ENCODE data around the gene SDCCAG8. TPM values are rescaled to one million over a fixed set of nuclear protein-coding genes. Genes with fewer than 3 reads are reported as not detected.

SDCCAG8 gene
- total RNA-seq, 1 experiment from 2014 or later = 194 TPM

- intact Hi-C loops (cut with micrococcal nuclease) = no loop called here
- H4K20me1 ChIP-seq (ENCODE audit: low read length) = no peaks in the 10 kb centered on the region
- DNase-seq = peak; percentile 46
- no peak overlapping the region for H3K4me3 ChIP-seq (ENCODE audit: low read length)
- ChIA-PET POLR2A (ENCODE audit: unreplicated experiment) (no interaction called here), CTCF (interaction anchor here (0.7 kb wide), 1 partner anchor 1102 kb away, joined by 3 read pairs; no protein-coding TSS in a partner anchor)
- no peaks in the 10 kb centered on the region for H3K9me2 ChIP-seq (replicated peaks; ENCODE audit: low read length)
- no peak overlapping the region for H2AFZ ChIP-seq (ENCODE audit: low read length)
- H3K4me2 ChIP-seq (ENCODE audit: low read length) = no peak overlapping the region
- BruUV-seq (replicated peaks) = no TSS peak
- H3K27ac ChIP-seq (ENCODE audit: low read length) = no peak overlapping the region
- H3K4me1 ChIP-seq (ENCODE audit: insufficient read depth, low read length) = 0 out of 2 replicates have a peak, but pooled peaks cover 7% of the 10 kb centered on the region
- no peaks in the 10 kb centered on the region for H3K9me3 ChIP-seq (ENCODE audit: low read length)
- TF ChIP-seq EZH2phosphoT487 (IDR thresholded peaks at IDR 0.05; ENCODE audit: borderline replicate concordance, low read length) = no peak
- no peak for TF ChIP-seq EZH2 (IDR thresholded peaks at IDR 0.05; ENCODE audit: low read length, unreplicated experiment)
- peak; percentile 42 for TF ChIP-seq CTCF (conservative IDR thresholded peaks at IDR 0.05; ENCODE audit: low read depth, low read length)
- no peaks in the 10 kb centered on the region for H3K27me3 ChIP-seq (ENCODE audit: low read length)
- no peaks in the 10 kb centered on the region for H3F3A ChIP-seq (ENCODE audit: low read length, unreplicated experiment)
- peak; percentile 64 for ATAC-seq
- H3K9ac ChIP-seq (ENCODE audit: low read length) = no peak overlapping the region
- H3K36me3 ChIP-seq (ENCODE audit: low read depth, low read length) = no peaks in the 10 kb centered on the region
- no peaks in the 10 kb centered on the region for H3K79me2 ChIP-seq (ENCODE audit: low read length)
Measured at GRCh38 chr1:243542739-243543415, 287.0 kb downstream of the SDCCAG8 start.

GRCh38 chr1:243543501-243543900 lies 287.7 kb downstream of the SDCCAG8 start:
- no peak for TF ChIP-seq EZH2phosphoT487 (IDR thresholded peaks at IDR 0.05; ENCODE audit: borderline replicate concordance, low read length)
- TF ChIP-seq EZH2 (IDR thresholded peaks at IDR 0.05; ENCODE audit: low read length, unreplicated experiment) = no peak
- TF ChIP-seq CTCF (conservative IDR thresholded peaks at IDR 0.05; ENCODE audit: low read depth, low read length) = no peak
- Histone ChIP-seq H3K4me2 (ENCODE audit: low read length) (no peak overlapping the region), H3K27ac (ENCODE audit: low read length) (no peak overlapping the region), H3K79me2 (ENCODE audit: low read length) (no peaks in the 10 kb centered on the region), H3F3A (ENCODE audit: low read length, unreplicated experiment) (no peaks in the 10 kb centered on the region), H3K4me1 (ENCODE audit: insufficient read depth, low read length) (0 out of 2 replicates have a peak, but pooled peaks cover 7% of the 10 kb centered on the region), H4K20me1 (ENCODE audit: low read length) (no peaks in the 10 kb centered on the region), H3K27me3 (ENCODE audit: low read length) (no peaks in the 10 kb centered on the region), H3K9me3 (ENCODE audit: low read length) (no peaks in the 10 kb centered on the region), H3K9me2 (replicated peaks; ENCODE audit: low read length) (no peaks in the 10 kb centered on the region), H3K4me3 (ENCODE audit: low read length) (no peak overlapping the region), H3K36me3 (ENCODE audit: low read depth, low read length) (no peaks in the 10 kb centered on the region), H2AFZ (ENCODE audit: low read length) (no peak overlapping the region), H3K9ac (ENCODE audit: low read length) (no peak overlapping the region)
- no TSS peak for BruUV-seq (replicated peaks)
- ATAC-seq = peak; percentile 13; the same call in 1 of the 2 replicates
- DNase-seq = no peak
- POLR2A ChIA-PET (ENCODE audit: unreplicated experiment) = no interaction called here
- intact Hi-C loops (cut with micrococcal nuclease) = no loop called here
- CTCF ChIA-PET = no interaction called here

GRCh38 chr1:243546457-243546856 lies 290.6 kb downstream of the SDCCAG8 start:
- Histone ChIP-seq H3K4me2 (ENCODE audit: low read length) (no peak overlapping the region), H3K27ac (ENCODE audit: low read length) (no peak overlapping the region), H3K27me3 (ENCODE audit: low read length) (no peaks in the 10 kb centered on the region), H4K20me1 (ENCODE audit: low read length) (no peaks in the 10 kb centered on the region), H3K4me3 (ENCODE audit: low read length) (no peak overlapping the region), H3K4me1 (ENCODE audit: insufficient read depth, low read length) (0 out of 2 replicates have a peak, but pooled peaks cover 12% of the 10 kb centered on the region), H2AFZ (ENCODE audit: low read length) (no peak overlapping the region), H3K36me3 (ENCODE audit: low read depth, low read length) (no peaks in the 10 kb centered on the region), H3K9ac (ENCODE audit: low read length) (no peak overlapping the region), H3K79me2 (ENCODE audit: low read length) (no peaks in the 10 kb centered on the region), H3K9me2 (replicated peaks; ENCODE audit: low read length) (no peaks in the 10 kb centered on the region), H3F3A (ENCODE audit: low read length, unreplicated experiment) (no peaks in the 10 kb centered on the region), H3K9me3 (ENCODE audit: low read length) (no peaks in the 10 kb centered on the region)
- no TSS peak for BruUV-seq (replicated peaks)
- no peak for DNase-seq
- no peak for ATAC-seq
- POLR2A ChIA-PET (ENCODE audit: unreplicated experiment) = no interaction called here
- TF ChIP-seq CTCF (conservative IDR thresholded peaks at IDR 0.05; ENCODE audit: low read depth, low read length) = no peak
- no peak for TF ChIP-seq EZH2 (IDR thresholded peaks at IDR 0.05; ENCODE audit: low read length, unreplicated experiment)
- no peak for TF ChIP-seq EZH2phosphoT487 (IDR thresholded peaks at IDR 0.05; ENCODE audit: borderline replicate concordance, low read length)
- CTCF ChIA-PET = no interaction called here
- intact Hi-C loops (cut with micrococcal nuclease) = no loop called here
